Measurements from ENCODE around the gene VARS1.

The VARS1 gene

DNA sequence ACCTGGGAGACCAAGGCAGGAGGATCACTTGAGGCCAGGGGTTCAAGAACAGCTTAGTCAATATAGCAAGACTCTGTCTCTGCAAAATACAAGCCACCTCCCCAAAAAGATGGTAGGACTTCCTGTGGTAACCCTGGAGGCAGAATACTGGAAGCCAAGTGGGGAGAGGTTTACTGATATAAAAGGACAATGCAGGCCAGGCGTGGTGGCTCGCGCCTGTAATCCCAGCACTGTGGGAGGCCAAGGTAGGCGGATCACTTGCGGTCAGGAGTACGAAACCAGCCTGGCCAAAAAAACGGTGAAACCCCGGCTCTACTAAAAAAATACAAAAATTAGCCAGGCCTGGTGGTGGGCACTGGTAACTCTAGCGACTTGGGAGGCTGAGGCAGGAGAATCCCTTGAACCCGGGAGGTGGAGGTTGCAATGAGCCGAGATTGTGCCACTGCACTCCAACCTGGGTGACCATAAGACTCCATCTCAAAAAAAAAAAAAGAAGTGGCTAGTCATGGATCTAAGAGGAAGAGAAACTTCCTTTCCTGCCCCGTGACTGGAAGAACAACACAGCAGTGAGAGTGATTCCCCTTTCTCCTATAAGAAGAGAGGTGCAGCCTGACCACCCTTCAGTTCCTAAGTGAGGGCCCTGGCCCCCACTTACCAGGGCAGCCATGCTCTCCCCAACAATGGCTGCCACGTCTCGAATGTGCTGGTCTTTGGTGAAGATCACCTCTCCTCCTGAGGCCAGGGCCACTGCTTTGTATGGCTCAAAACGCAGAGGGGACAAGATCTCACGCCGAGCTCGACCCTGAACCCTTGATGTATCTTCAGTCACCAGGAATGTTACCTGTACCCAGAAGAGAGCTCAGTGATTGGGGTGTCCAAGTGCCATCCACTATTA is 26.9 kb downstream of the VARS1 start:
- DNase-seq, result no peak

DNA sequence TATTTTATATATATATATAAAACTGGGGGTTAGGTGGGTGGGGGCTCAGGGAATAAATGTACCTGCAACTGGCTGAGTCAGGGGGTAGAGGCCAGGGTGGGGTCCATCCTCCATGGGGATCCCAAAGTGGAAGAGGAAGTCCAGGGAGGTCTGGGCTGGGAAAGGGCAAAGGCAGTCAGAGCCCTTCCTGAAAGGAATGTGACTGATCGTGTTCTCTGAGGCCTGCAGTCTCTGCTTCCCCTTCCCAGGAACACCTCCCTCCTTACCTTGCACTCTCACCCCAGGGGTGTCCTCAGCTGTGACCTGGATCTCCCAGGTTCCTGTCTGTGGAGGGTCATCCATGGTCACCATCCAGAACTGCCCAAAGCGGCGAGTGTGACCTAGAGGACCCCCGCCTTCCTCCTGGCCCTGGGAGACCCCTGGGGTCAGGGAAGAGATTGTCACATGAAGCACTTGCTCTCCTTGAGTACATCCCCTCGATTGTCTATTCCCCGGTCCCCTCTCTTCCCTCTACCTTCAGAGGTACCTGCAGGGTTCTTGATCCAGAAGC is 28.4 kb downstream of the VARS1 start:
- DNase-seq, result no peak

DNA sequence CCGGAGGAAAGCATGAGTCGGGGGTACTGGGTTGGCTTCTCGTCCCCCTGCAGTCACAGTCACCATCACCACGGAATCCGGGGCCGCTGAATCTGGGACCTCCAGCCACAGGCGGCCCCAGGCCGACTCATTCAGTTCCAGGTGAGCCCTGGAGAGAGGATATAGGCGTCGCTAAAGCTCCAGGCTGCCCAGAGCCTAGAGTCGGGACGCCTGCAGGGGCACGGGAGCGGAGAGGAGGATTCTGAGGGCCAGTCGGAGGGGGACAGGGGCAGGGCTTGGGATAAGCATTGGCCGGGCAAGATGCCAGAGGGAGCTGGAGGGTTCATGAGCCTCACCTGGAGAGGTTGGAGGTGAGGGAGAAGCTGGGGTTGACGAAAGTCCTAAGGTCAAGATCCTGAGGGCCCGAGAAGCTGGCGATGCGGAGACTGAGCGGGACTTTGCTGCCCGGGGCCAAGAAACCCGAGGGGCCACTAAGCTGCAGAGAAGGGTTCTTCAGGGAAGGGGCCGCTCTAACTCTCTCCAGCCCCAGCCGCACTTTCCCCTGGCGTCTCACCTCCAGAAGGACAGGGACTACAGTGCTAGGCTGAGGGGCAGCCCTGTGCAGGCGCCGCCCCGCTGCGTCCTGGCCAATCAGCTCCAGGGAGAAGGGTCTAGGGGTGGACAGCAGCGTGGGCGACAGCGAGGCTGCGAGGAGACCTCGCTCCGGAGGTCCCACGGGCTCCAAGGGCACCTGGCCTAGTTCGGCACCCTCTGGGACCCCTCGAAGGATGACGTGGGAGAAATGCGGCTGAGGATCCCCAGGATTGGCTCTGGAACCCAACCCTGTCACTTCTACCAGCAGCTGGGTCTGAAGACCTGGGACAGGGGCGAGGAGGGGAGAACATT is 29.4 kb downstream of the VARS1 start:
- DNase-seq, result no peak

DNA sequence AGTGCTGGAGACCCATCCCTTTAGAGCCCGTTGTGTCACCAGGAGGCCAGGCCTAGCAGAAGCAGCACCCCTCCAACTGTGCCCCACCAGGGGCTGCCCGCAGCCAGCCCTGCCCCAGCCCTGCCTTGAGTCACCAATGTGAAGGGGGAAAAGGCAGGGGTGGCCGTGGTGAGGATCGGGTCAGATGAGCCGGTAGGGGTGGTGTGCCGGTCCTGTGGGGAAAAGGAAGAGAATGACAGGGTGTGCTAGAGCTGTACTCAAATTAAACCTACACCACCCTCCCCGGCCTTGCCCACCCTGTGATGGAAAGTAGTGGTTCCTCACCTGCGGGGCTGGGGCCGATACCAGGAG is 30.0 kb downstream of the VARS1 start:
- DNase-seq, result no peak

DNA sequence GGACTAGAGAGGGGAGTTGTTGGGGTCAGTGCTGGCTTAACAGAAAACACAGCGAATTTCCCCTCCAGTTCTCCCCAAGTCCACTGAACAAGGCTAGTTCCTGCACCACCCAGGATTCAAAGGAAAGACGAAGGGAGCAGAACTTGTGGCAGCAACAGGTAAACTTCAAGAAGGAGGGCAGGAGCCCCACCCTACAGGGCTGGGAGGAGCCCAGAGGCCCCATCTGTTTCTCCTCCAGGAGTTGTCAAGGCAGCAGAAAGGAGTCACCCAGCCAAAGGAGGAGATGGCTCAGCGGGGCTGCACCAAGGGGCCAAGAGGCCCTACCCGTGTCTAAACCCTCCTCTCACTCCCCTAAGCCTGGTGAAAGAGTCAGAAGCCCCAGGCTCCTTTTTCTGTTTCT is 31.4 kb downstream of the VARS1 start:
- DNase-seq, result no peak

DNA sequence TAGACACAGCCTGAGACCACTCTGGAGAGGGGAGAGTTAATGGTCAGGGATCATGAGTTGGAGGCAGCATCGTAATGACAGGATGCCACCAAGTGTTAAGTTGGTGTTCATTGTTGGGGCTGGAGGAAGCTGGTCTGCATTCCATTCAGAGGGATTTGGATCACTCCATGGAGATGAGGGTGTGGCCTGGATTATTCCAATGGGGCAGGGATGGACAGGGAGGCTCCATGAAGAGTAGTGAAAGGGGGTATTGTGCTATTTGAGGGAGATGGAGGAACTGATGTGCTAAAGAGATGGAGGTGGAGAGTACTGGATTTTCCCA is 32.0 kb downstream of the VARS1 start:
- DNase-seq, result no peak

DNA sequence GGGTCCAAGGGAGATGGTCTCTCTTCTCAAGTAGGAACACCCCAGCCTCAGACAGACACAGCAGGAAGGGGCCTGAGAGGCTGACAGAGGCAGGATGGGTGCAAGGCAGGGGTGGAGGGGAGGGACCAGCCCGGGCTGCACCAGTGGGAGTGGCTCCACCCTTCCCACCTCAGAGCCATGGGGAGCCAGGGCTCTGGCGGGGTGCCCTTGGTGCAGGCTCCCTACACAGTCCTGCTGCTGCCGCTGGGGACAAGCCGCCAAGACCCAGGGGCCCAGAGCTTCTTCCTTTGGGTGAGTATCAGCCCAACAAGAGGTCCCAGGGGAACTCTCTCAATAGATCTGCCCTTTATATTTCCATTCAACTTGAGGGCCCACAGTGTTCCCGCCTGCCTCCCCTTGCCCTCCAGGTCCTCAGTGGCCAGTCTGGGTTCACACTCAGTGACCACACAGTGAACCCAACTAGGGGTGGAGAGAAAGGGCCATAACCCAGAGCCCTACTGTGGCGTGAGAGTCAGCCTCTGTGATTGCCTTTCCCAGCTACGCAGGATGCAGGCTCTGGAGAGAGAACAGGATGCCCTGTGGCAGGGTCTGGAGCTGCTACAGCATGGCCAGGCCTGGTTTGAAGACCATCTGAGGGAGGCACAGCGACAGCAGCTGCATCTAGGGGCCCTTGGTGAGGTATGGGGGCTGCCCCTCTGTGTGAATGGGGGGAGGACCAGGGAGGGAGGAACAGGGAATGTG is 32.5 kb downstream of the VARS1 start:
- DNase-seq, result no peak

DNA sequence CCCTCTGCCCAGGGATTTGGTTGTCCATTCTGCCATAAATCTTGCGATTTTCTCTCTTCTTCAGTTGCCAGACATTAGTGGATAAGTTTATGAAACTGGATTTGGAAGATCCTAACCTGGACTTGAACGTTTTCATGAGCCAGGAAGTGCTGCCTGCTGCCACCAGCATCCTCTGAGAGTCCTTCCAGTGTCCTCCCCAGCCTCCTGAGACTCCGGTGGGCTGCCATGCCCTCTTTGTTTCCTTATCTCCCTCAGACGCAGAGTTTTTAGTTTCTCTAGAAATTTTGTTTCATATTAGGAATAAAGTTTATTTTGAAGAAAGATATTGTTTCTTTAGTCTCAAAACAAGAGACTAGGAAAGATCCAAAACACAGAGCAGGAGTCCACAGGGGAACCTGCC is 33.2 kb downstream of the VARS1 start, which contains the start of gene SAPCD1:
TSS of gene SAPCD1 (plus strand) at position 301 of the 400 bp plus-strand sequence. CDS start 399 bp downstream, outside the sequence.
- no peak for DNase-seq

DNA sequence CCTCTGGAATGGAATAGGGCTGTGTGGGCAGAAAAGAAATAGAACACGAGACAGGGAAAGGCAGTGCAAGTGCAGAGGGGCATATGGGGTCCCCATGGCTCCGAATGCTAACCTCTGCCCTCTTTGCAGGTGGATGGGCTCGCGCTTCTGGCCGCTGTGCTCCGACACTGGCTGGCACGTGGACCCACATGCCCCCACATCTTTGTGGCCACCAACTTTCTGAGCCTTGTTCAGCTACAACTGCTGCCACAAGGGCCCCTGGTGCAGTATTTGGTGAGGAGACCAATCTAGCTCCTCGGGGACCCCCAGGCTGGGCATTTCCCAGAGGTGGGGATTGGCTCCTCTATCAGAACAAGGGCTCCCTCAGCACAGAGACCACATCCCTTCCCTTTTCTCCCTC is 34.2 kb downstream of the VARS1 start:
- DNase-seq, result no peak

DNA sequence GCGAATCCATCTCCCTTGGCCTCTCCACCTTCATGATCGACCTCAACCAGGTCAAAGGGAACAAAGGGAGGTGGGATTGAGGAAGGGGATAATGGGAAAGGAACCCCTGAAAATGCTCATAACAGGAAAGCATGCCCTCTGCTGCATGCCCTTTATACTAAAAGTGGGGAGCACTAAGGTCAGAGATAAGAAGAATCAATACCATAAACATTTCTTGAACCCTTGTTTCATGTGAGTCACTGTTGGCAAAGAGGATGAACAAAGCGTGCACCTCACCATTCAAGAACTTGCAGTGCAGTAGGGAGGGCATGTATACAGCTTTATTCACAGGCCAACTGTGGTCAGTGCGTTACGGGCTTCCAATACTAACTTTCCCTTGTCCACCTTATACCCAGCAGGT is 34.8 kb downstream of the VARS1 start:
- DNase-seq, result no peak

DNA sequence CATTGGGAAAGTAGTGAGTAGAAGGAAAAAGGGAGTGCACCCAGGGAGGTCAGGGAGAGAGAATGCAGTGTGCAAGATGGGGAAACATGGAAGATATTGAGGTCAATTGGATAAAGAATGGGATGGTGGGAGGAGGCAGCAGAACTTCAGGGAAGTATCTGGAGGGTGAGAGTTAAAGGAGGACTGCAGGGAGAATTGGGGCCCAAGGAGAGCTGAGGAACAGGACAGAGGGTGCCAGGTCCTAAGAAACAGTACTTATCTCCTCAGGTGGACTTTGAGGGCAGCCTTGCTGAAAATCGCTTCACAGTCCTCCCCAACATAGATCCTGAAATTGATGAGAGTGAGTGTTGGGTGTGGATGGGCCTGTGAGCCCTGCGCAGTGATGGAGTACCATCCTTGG is 37.3 kb downstream of the VARS1 start:
- no peak for DNase-seq

DNA sequence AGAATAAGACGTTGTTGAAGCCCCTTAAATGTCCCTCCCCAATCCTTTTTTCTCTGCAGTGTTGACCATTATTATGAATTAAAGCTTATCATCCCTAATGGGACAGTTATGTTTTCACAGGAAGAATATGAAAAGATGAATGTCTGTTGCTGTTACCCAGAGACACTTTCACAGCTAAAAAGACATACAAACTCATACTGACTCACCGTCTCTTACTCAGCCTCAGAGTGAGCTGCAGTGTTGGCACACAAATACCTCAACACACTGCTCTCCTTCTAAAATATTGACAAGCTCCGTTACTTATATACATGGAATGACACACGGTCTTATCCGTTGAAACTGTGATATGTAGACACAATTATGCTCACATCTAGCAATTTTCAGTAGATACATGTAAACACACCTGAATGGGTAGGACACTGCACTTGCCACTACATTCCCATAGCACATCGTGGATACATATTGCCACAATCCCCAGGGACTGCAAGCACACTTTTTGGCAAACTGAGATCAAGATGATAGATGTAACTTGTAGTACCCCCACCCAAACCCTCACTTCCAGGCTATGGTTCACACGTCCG is 42.7 kb downstream of the VARS1 start:
- no peak for DNase-seq

DNA sequence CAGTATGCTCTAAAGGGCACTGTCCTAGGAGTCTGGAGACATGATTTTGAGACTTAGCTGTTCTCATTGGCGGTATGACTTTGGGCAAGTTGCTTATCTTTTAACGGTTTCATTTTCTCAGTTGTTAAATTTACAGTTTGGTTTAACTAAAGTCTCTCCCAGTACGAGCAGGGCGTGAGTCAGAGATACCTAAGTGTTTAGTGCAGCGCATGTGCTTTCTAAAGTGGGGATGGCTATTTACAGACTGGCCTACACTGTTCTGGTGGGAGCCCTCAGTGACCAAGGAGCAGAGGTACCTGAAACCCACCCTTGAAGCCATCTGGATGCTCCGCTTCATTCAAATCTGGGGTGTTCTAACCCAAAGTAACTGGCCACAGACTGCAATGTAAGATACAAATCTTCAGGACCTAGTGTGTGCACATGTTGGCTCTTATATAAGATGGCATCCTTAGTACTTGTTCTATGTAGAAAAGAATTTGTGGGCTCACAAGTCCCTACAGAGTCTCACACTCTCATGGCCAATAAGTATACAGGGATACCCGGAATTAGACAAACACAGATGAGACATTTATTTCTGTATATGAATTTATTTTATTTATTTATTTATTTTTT is 45.0 kb downstream of the VARS1 start:
- DNase-seq, result no peak

DNA sequence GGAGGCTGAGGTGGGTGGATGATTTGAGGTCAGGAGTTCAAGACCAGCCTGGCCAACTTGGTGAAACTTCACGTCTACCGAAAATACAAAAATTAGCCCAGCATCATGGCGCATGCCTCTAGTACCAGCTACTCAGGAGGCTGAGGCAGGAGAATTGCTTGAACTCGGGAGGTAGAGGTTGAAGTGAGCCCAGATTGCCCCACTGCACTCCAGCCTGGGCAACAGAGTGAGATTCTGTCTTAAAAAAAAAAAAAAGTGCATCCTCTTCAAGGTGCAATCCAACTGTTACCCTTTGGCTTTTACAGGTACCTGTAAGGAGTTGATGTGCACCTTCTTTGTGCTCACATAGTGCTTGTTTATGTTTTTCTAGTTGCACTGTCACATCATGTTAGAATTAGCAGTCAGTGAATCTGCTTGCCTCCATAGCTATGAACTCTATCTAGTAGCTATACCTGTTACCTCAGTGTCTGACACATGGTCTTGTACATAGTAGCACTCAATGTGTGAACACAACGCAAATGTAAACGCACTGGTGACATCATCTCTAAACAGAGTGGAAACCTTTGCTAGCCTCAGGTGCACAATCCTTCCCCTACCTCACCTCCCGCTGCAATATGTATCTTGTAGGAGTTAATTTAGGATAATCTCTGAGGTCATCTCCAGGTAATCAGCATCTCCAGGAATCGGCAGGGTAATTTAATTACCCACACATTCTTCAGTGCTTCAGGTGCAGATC is 46.1 kb downstream of the VARS1 start:
- DNase-seq, result no peak
